NCI-H2171 (cell line): ENCODE results near the gene KCNJ6.
A peak's percentile ranks its signal among the peaks of the same experiment; 100 is the strongest.

Source experiments
- DNase-seq: peaks from one replicate; lab custom pipeline; 2025; lab: John Stamatoyannopoulos, UW

The KCNJ6 gene

GRCh38 chr21:37565530-37566223 lies 350.6 kb downstream of the KCNJ6 start:
- no peak for DNase-seq

GRCh38 chr21:37564924-37565529 lies 351.2 kb downstream of the KCNJ6 start:
- DNase-seq, result no peak

GRCh38 chr21:37564341-37564923 lies 351.8 kb downstream of the KCNJ6 start:
- DNase-seq, result peak; percentile 59

GRCh38 chr21:37563641-37564340 lies 352.5 kb downstream of the KCNJ6 start:
- peak; percentile 92 for DNase-seq

- DNase-seq, result peak; percentile 36
These were observed 353.2 kb downstream of the KCNJ6 start for GRCh38 chr21:37562920-37563640.

- no peak for DNase-seq
These were observed 354.0 kb downstream of the KCNJ6 start for GRCh38 chr21:37561941-37562919.

- DNase-seq, result no peak
These were observed 354.8 kb downstream of the KCNJ6 start for GRCh38 chr21:37561506-37561905.

GRCh38 chr21:37560385-37560784 lies 355.9 kb downstream of the KCNJ6 start:
- no peak for DNase-seq

GRCh38 chr21:37558676-37559211 lies 357.5 kb downstream of the KCNJ6 start:
- DNase-seq, result no peak
